GM21619 (cell line): ENCODE measurements around the gene SFXN5.

Experiments used
- ATAC-seq: cut with Tn5 transposase; IDR thresholded peaks from one replicate; pipeline ENCODE4 v1.9.1; 2021; ENCODE audit not compliant: unreplicated experiment

The SFXN5 gene

DNA sequence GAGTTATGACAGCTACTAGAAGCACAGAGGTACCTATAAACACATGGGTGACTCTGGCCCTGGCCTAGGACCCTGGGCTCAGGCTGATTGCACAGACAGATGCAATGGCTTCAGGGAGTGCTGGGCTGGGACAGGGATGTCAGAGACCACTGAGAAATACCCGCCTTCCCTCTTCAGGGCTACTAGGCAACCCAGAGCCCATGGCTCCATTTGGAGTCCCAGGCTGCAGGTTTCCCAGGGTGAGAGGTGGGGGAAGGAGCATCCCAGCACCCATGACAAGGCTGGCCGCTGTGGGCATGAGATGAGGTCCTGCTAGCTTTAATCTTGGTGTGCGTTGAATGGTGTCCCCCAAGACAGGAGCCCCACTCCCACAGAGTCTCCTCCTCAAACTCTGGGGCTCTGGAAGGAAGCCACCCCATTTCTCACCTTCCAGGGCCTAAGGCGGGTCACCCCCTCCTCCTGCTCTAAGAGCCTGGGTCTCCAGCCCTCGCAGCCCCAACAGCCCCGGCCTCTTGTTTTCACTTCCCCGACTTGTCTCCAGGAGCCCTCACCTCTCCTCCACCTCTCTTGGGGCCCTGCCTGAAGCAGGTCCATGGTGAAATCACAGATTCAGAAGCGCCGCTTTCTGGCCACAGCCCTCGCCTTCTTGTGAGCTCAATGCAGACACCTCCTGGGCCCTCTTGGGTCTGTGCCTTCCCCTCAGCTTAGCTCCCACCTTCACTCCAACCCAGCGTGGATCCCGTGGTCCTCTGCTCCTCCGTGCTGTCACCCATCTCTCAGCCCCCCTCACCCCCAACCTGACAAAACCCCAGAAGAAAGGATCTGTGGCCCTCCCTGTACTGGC lies 112.7 kb downstream of the SFXN5 start:
- no peak for ATAC-seq

DNA sequence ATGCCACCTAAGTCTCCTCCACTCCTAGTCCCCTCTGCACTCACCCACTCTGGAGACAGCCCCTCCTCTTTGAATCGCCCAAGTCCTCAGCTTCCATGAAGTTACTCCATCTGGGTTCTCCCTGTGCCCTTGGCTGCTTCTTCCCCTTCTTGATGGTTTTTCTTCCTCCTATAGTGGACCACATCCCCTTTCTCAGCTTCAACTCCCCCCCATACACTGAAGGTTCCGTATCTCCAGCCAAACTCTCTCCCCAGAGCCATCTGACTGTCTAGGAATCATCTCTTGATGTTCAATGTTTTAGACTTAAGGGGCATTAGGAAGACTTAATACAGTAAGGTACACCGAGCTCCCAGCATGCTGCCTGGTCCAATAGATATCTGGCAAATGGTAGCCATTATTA lies 114.6 kb downstream of the SFXN5 start:
- ATAC-seq = no peak

DNA sequence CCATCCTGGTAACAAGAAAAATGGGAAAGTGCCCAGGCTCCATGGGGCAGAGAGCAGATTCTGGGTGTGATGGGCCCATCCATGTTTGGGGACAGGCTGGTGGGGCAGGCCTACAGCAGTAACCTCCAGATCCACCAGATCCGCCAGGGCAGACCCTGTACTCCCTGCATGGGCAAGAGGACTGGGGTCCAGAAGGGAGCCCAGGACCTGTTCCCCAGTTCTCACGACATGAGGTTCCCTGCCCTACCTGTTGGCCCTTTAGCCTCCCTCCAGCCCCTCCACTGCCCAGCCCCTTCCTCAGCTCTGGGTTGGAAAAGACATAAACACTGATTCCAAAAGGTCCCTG lies 115.5 kb downstream of the SFXN5 start:
- no peak for ATAC-seq

DNA sequence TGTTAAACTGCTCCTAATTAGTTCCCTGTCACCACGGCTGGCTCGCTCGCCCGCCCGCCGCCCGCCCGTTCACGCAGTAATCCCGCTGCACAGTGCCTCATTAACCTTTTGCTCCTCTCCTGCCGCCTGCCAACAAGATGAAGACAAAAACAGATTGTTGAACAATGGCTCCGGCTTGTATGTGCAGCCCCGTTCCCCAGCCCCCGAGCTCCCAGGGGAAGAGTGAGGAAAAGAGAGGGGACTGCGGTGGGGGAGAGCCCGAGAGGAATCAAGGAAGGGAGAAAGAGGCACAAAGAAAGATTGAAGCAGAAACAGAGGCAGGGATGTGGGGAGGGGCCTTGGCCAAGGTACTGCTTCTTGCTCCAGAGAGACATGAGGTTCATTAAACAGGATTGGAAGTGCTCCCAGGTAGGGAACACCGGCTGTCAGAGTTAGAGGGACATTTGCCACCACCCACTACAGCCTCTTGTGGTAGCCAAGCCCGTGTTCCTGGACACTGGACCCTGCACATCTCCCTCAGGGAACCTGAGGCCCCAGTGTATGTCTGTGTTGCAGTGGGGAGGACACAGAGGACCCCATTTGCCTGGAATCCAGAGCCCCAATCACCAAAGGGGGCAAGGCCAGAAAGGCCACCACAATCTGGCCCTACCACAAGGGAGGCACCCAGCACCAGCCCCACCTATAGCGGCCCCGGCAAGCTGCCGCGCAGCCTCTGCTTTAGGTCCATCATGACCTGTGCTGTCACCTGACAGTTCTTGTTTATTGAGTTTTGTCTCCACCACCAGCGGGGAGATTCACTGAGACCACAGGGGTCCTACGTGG lies 116.1 kb downstream of the SFXN5 start:
- ATAC-seq = no peak

DNA sequence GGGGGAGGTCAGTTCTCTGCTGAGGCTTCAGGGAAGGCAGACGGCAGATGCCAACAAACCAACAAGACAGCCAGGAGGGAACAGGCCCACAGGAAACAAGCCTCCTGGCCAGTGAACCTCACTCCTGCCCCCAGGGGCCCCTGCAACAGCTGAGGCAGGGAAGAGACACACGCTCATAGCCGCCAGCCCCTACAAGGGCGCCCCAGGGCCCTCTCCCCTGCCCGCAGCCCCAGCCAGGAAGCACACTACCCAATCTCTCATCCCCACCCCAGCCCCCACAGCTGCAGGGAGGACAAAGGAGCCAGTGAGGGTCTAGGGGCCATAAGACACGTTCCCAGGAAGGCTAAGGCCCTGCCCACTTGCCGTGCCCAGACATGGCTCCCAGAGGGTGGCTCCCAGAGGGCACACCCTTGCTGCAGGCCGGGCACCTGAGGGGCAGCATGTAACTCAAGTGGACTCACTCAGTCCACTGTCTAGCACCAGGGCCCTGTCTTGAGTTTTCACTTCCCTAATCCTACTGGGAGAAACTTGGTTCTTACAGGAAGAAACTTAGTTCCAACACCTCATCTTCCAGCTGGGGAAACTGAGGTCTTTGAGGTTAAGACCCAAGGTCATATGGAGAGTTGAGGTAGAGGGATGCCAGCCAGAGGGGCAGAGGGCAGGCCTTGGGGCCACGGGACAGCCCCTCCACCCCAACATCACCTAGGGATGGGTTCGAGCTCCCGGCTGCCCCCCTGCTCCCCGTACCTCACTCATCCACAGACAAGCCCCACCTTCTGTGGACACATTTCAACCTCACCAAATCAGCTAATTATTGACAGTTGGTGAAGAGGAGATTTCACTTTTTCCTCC lies 116.9 kb downstream of the SFXN5 start:
- ATAC-seq = no peak

DNA sequence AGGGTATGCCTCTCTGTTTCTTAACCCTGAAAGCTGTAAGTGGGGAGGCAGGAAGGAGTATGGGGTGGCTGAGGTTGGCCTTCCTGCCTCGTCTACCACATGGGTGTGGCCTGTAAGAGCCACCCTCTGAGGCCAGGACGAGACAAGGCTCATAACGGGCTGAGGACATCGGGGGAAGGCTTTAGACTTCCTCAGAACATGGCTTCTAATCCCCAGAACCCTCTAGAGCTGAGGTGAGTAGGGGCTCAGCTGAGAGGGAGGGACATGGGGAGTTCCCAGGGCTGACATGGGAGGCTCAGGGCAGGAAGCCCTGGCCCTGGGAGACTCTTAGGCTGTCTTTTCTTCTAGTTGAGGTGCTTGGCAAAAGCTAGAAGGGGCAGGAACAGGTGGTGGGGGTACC lies 117.5 kb downstream of the SFXN5 start:
- no peak for ATAC-seq

DNA sequence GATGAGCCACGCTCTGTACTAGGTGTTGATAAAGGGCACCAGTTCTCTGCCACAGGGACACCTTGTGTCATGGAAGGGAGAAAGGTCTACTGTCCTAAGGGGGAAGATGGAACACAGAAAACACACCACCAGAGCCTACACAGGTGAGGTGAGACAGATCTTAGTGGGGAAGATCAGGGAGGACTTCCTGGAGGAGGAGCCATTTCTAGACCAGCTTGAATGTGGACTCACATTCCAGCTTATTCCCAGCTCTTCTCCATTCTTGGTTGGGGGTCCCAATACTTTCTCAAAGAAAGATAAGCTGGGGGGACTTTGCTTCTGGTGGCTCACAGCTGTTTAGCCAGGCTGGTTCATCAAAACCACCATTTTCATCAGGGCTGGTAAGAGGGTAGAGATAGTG lies 118.0 kb downstream of the SFXN5 start:
- ATAC-seq = no peak

DNA sequence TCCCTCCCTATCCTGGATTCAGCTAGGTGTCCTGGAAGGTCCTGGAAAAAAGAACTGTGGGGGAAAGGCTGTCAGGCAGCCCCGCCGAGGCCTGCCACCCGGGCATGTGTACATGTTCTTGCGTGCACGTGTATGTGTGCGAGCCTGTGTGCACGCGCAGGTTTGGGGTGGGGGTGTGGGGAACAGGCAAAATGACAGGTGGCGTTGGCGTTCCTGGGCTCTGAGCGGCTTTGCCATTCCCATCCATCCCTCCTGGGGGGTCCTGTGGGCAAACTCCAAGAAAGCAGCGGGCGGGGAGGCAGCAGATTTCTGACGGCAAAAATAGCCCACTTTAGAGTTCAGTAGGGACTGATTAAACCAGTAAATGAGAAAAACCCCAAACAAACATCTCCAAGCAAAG lies 118.6 kb downstream of the SFXN5 start:
- no peak for ATAC-seq

DNA sequence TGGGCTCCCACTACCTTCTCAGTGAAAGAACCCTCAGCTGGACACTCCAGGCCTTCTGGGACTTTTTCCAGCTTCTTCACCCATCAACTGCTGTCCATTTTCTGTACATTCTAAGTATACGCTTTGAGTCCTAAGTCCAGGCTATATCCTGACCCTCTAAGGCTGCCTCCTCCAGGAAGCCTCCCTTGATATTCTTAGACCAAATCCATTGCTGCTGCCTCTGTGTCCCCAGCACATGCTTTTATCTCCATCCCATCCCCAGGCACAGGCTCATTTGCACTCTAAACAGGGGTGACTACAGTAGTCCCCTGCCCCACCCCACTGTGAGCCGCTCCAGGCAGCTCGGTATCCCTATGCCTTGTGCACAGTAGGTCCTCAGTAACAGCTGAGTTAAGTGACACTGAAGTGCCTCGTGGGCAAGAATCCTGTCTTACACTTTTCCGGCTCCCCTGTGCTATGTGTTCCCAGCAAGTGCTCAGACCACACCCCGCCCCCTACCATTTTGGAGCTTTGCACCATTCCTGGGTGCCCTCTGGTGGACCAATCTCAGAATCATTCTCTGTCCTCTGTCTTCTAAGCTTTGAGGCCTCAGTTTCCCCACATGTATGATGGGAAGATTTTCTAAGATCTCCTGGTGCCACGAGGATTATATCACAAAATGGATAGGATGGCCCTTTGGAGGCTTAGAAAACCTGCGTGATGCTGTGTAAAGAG lies 119.2 kb downstream of the SFXN5 start:
- ATAC-seq = no peak

DNA sequence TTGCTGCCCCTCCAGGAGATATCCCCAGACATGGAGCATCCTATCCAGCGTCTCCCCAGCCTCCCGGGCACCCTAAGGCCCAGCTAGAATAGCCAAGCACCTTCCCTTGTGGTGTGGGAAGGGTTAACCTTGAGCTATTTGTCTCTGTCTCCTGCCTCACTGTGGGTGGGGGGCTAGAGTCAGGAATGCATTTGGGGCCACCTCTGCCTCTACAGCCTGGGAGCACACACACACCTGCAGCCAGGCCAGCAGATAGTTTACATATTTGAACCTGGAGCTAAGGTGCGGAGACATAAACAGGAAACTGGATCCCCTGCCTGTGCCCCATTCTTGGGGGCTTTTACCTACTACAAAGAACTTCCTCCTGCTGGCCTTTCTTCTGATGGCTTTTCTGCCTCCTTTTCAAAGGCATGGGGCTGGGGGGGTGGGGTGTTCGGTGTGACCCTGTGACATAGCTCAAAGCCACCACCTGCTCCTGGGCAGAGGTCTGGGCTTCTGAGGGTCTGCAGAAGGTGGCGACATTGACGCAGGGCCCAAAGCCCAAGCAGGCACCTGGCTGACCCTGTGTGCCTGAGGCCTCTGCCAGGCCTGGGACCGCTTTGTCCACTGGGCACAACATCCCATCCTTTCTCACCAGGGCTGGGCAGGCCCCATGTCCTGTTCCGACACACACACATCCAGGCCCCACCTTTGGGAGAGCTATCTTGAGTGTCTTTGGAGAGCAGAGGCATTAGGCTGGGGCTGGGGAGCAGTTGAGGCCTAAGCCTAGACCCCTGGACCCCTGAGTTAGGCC lies 120.0 kb downstream of the SFXN5 start:
- no peak for ATAC-seq

DNA sequence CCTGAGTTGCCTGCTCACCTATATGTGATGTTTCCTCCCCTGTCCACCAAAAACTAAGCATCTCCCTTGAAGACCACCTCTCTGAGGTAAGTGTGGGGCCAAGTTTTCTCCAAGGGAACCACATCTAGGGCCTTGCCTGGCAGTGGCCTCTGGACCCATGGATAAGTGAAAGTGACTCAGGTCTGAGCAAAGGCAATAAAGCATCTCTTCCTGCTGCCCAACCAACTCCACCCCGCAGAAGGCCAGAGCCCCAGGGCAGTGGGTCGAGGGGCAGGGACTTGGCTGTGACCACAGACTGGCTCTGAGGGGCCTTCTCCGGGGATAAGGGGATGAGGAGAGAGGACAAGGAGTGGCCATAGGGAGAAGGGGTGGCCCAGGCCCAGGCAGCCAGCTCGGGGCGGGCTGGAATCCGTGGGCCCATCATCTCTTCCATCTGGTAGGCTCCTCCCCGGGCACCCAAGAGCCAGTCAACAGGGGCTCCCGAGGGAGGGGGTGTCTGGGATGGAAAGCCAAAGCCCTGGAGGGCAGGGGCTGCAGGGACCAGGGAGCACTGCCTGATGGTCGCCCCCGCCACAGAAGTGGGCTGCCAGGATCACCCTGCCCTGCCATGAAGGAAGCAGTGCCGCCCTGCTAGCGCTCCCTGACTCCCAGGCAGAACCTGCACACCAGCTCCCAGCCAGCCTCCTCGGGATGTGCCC lies 120.8 kb downstream of the SFXN5 start:
- no peak for ATAC-seq

DNA sequence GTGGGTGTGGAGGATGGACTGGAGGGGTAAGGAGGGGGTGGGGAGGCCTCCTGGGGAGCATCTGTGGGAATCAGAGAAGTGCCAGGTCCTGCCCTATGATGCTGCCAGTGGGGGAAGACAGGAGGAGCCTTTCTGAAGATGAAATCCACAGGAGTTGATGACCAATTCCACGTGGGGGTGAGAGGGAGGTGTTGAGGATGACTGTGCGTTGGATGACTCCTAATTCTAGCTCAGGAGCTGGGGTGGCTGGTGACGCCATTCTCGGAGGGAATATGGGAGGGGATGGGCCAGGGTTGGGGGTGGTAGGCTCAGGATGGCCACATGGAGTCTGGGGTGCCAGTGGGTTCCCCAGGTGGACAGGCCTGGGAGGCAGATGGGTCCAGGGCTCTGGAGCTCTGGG lies 121.9 kb downstream of the SFXN5 start:
- no peak for ATAC-seq

DNA sequence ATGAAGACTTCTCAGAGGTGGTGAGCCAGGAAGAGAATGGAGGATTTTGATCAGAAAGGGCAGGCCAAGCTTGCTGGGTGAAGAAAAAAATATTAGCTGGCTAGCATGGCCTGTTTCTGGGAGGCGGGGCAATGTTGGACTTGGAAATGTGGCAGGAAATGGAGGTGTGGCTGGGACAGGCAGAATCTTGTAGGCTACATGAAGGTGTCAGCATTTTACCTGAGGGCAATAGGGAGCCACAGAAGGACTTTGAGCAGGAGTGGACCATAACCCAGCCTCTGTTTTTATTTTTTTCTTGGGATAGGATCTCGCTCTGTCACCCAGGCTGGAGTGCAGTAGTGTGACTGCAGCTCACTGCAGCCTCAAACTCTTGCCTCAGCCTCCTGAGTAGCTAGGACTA lies 122.5 kb downstream of the SFXN5 start:
- ATAC-seq = no peak

DNA sequence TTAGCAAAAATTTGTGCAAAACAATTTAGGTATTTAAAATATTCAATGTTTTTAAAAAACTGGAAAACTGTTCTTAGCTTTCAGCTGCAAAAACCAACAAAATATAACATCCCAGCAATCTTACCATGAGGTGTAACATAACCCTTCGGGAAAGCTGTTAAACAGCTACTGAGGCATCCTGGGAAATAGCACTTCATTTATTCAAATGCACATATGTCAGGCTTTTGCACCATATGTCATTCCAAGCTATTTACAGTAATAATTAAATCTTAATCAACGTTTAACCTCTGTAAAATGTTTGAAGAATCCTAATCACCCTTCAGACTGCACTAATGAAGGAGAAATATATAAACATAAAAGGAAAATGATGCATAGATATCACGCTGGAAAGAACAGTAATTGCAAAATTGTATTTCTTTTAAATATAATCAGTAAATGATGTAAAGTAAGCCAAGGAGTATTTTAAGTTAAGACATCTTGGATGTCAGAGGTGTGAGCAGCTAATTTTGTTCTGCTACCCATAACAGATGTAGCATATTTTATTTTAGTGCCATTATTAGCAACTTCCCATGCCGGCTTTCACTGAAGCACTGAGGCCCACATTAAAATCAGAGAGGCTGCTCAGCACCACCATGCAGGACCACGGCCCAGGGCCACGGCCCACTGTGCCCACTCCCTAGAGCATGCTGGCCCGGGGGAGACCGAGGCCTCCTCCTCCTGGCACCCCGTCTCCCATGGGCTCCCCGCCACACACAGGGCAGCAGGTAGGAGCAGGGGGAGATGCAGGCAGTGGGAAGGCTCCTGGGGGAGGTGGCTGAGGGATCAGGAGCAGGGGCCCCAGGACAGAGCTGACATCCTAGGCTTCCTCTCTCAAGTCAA lies 123.3 kb downstream of the SFXN5 start:
- ATAC-seq = no peak

DNA sequence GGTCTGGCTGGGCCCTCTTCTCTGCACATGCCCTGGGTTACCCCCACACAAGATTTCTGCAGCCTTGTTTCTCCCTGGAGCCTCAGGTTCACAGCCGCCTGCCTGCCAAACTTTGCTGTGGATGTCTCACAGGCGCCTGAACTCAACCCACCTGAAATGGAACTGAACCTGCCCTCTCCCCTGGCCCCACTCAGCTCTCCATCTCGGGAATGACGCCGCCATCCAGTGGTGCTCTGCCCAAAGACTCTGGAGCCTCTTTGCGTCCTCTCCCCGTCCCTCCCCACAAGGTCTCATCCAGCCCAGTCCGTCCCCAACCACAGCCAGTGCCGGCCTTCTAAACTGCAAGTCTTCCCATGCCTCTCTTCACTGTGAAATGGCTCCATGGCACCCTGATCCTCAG lies 125.0 kb downstream of the SFXN5 start:
- no peak for ATAC-seq

DNA sequence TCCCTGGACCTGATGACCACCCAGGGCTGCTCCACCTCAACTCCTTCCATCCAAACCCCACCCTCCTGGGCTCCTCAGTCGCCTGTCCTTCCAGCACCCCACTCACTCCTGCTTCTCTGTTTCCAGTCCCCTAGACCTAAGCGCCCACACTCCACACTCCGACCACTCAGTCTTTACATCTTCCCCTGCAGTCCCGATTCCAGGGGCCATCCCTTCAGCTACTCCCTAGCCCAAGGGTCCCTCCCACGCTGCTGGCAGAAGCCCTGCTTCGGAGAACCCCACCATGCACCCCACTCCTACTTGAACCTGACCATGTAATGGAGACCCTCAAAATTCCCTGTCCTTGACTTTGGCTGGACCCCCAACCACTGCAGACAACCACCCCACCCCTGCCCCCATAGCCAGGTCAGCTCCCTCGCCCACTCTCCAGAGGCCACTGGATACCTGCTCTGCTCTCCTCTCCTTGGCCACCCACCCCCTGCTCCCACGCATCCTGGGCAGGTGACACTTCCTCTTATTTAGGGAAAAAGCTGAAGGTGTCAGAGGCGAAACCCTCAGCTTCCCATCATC lies 126.0 kb downstream of the SFXN5 start:
- no peak for ATAC-seq

DNA sequence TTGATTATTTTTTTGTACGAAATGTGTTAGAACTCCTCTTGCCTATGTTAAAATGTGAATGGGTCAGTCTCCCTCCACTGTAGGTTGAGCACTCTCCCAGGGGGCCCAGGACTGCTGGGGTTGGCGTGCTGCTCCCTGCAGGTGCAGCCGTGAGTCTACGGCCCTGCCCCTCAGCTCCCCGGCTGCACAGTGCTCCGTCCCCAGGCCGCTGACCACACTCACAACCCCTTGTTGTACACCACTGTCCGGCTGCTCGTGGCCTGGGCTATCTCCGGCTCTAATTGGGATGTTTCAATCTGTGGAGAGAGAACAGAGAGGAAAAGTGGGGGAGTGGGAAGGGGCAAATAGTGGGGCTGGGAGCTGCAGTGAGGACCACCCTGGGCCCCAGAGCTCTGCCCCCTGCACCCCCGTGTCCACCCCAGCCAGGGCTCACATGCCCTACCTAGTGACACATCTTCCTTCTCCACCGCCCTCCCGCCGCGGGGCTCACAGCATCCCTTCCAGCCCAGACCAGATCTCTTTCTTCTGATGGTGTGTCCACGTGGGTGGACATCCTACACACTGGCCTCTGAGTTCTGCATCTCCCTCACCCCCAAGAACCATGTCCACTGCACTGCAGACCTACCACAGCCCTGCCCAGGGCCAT lies 126.6 kb downstream of the SFXN5 start:
- no peak for ATAC-seq
